OCI-LY1 (cell line): Measurements from ENCODE around the gene MSRB3.

Source experiments
- H2AFZ ChIP-seq: fragments of 200-600 bp; sonication (generic), shearing (Covaris generic); 2 replicates; pipeline ENCODE4 v1.6.0; 2014; ENCODE audit warnings: antibody characterized with exemption, mild to moderate bottlenecking, low read length
- H3F3A ChIP-seq: fragments of 200-600 bp; sonication (generic), shearing (Covaris generic); 2 replicates; pipeline ENCODE4 v1.6.0; 2014; ENCODE audit warnings: mild to moderate bottlenecking, antibody characterized with exemption, low read length, moderate library complexity; ENCODE audit not compliant: insufficient read depth
- H3K27ac ChIP-seq: fragments of 200-600 bp; sonication (generic); 2 replicates; pipeline ENCODE4 v1.5.1; 2014; ENCODE audit warnings: low read length, mixed run types, mild to moderate bottlenecking, low read depth; ENCODE audit not compliant: poor library complexity, severe bottlenecking
- H3K27me3 ChIP-seq: fragments of 200-600 bp; sonication (generic); 2 replicates; pipeline ENCODE4 v1.6.0; 2014; ENCODE audit warnings: antibody characterized with exemption, mild to moderate bottlenecking, low read length, moderate library complexity; ENCODE audit not compliant: insufficient read depth
- H3K36me3 ChIP-seq: fragments of 200-600 bp; sonication (generic); 2 replicates; pipeline ENCODE4 v1.6.1; 2014; ENCODE audit warnings: mild to moderate bottlenecking, antibody characterized with exemption, low read length, moderate library complexity, mixed read lengths; ENCODE audit not compliant: insufficient read depth
- H3K4me1 ChIP-seq: fragments of 200-600 bp; sonication (generic); 2 replicates; pipeline ENCODE4 v1.5.1; 2014; ENCODE audit warnings: mild to moderate bottlenecking, low read length, moderate library complexity; ENCODE audit not compliant: insufficient read depth, severe bottlenecking
- H3K4me2 ChIP-seq: fragments of 200-600 bp; sonication (generic), shearing (Covaris generic); 2 replicates; pipeline ENCODE4 v1.6.1; 2014; ENCODE audit warnings: low read length
- H3K4me3 ChIP-seq: fragments of 200-600 bp; sonication (generic); 2 replicates; pipeline ENCODE4 v1.5.1; 2014; ENCODE audit warnings: low read length, low read depth, mild to moderate bottlenecking, mixed read lengths; ENCODE audit not compliant: poor library complexity, severe bottlenecking
- H3K79me2 ChIP-seq: fragments of 200-600 bp; shearing (Covaris generic); 2 replicates; pipeline ENCODE4 v1.6.1; 2016; ENCODE audit warnings: mixed run types, low read length, mixed read lengths; ENCODE audit not compliant: insufficient read depth
- H3K9ac ChIP-seq: fragments of 200-600 bp; sonication (generic), shearing (Covaris generic); 2 replicates; pipeline ENCODE4 v1.6.1; 2014; ENCODE audit warnings: mild to moderate bottlenecking, low read length, mixed read lengths
- H3K9me2 ChIP-seq: fragments of 200-600 bp; sonication (generic), shearing (Covaris generic); 2 replicates; pipeline ENCODE4 v1.6.1; 2014; ENCODE audit warnings: low read depth, mild to moderate bottlenecking, low read length, mixed read lengths
- H3K9me3 ChIP-seq: fragments of 200-600 bp; shearing (Covaris generic); 2 replicates; pipeline ENCODE4 v1.6.1; 2014; ENCODE audit warnings: low read length, mixed read lengths
- H4K20me1 ChIP-seq: fragments of 200-600 bp; sonication (generic), shearing (Covaris generic); 2 replicates; pipeline ENCODE4 v1.6.0; 2016; ENCODE audit warnings: mild to moderate bottlenecking, low read length; ENCODE audit not compliant: insufficient read depth
- CTCF ChIP-seq: fragments of 200-600 bp; sonication (generic), shearing (Covaris generic); IDR thresholded peaks from 2 replicates; pipeline ENCODE4 v1.5.1; 2017; ENCODE audit warnings: mild to moderate bottlenecking, antibody characterized with exemption, low read length, moderate library complexity, mixed read lengths
- EZH2 ChIP-seq: fragments of 200-600 bp; sonication (generic), shearing (Covaris generic); IDR thresholded peaks from 2 replicates; pipeline ENCODE4 v1.8.0; 2017; ENCODE audit warnings: borderline replicate concordance, mixed run types, mild to moderate bottlenecking, antibody characterized with exemption, low read length, moderate library complexity, mixed read lengths

Gene MSRB3

DNA sequence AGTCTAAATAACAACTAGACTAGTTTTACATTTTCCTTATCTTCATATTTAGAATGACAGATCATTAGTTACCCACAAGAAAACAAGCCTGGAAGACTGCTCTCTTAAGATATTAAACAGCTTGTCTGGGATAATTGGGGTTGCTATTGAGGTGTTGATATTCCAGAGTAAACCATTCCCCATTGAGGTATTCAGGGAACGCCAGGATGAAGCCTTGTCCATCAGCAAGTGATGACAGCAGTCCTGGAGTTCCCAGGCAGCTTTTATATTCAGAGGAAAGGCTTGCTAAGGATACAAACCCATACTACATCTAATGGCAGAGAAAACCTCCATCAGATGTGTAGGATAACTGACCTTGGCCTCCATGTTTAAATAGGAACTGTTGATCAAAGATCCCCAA is 168.4 kb downstream of the MSRB3 start:
- Histone ChIP-seq H3K27me3 (no peaks in the 10 kb centered on the region), H3F3A (no peaks in the 10 kb centered on the region), H3K4me1 (no peaks in the 10 kb centered on the region), H3K9me3 (no peaks in the 10 kb centered on the region), H3K9me2 (no peaks in the 10 kb centered on the region), H4K20me1 (no peaks in the 10 kb centered on the region), H2AFZ (no peak overlapping the region), H3K9ac (no peak overlapping the region), H3K4me2 (no peak overlapping the region), H3K79me2 (no peaks in the 10 kb centered on the region), H3K36me3 (no peaks in the 10 kb centered on the region), H3K4me3 (no peak overlapping the region), H3K27ac (no peak overlapping the region)
- TF ChIP-seq CTCF = no peak
- no peak for TF ChIP-seq EZH2

- no peak overlapping the region for H3K9ac ChIP-seq
- H3K79me2 ChIP-seq = no peaks in the 10 kb centered on the region
- H3K9me3 ChIP-seq = no peaks in the 10 kb centered on the region
- H3K9me2 ChIP-seq = no peaks in the 10 kb centered on the region
- H3K27me3 ChIP-seq = no peaks in the 10 kb centered on the region
- no peaks in the 10 kb centered on the region for H3K36me3 ChIP-seq
- no peak overlapping the region for H2AFZ ChIP-seq
- H4K20me1 ChIP-seq = no peaks in the 10 kb centered on the region
- no peak overlapping the region for H3K4me3 ChIP-seq
- no peaks in the 10 kb centered on the region for H3F3A ChIP-seq
- no peak for TF ChIP-seq CTCF
- TF ChIP-seq EZH2 = no peak
- H3K4me1 ChIP-seq = no peaks in the 10 kb centered on the region
- no peak overlapping the region for H3K27ac ChIP-seq
- H3K4me2 ChIP-seq = no peak overlapping the region
These were observed 170.9 kb downstream of the MSRB3 start for GRCh38 chr12:65449400-65449799.

DNA sequence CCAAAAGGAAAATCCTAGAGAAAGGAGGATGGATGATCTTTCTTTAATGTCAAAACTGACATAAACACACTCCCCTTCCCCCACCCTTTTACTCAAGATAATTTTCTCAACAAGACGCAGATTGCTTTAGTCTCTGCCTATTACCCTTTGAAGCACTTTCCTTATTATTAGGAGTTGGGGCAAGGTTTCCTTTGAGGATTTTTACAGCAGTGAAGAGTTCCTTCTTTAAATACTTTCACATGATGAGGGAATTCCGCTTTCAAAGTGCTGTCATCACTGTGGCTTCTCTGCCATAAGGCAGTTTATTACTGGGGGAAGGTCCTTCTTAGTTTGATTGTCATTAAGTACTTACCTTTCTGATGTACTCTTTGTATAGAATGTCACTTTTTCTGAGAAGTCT is 172.1 kb downstream of the MSRB3 start:
- Histone ChIP-seq H3K9me2 (no peaks in the 10 kb centered on the region), H2AFZ (no peak overlapping the region), H3K4me1 (no peaks in the 10 kb centered on the region), H4K20me1 (no peaks in the 10 kb centered on the region), H3K4me3 (no peak overlapping the region), H3K9ac (no peak overlapping the region), H3K36me3 (no peaks in the 10 kb centered on the region), H3K79me2 (no peaks in the 10 kb centered on the region), H3K4me2 (no peak overlapping the region), H3F3A (no peaks in the 10 kb centered on the region), H3K9me3 (no peaks in the 10 kb centered on the region), H3K27ac (no peak overlapping the region), H3K27me3 (no peaks in the 10 kb centered on the region)
- TF ChIP-seq CTCF = no peak
- TF ChIP-seq EZH2 = no peak
